ENCODE measurements around the gene CCDC92. TPM values are rescaled to one million over a fixed set of nuclear protein-coding genes. Genes with fewer than 3 reads are reported as not detected.

Gene CCDC92
- polyA plus RNA-seq, 1 donor from 2014 or later, result 11.3 TPM

- no peaks in the 10 kb centered on the region for H3K9me2 ChIP-seq (ENCODE audit: insufficient read depth, low read length)
- no peaks in the 10 kb centered on the region for H3F3A ChIP-seq (ENCODE audit: insufficient read depth, low read length, poor library complexity, severe bottlenecking)
- H3K4me2 ChIP-seq (ENCODE audit: low read length), result no peak overlapping the region
- no peaks in the 10 kb centered on the region for H4K20me1 ChIP-seq (ENCODE audit: insufficient read depth)
- no peak overlapping the region for H3K9ac ChIP-seq (ENCODE audit: low read length)
- no peaks in the 10 kb centered on the region for H3K79me2 ChIP-seq (replicated peaks; ENCODE audit: insufficient read depth, low read length)
- TF ChIP-seq MXI1 (conservative IDR thresholded peaks at IDR 0.05; ENCODE audit: poor library complexity, severe bottlenecking) (no peak), RAD21 (conservative IDR thresholded peaks at IDR 0.05) (no peak), REST (IDR thresholded peaks at IDR 0.05; ENCODE audit: borderline replicate concordance) (no peak), EP300 (conservative IDR thresholded peaks at IDR 0.05; ENCODE audit: poor library complexity, severe bottlenecking) (no peak), SMC3 (conservative IDR thresholded peaks at IDR 0.05; ENCODE audit: poor library complexity) (no peak), TAF1 (IDR thresholded peaks at IDR 0.05; ENCODE audit: low read depth) (no peak), POLR2AphosphoS5 (IDR thresholded peaks at IDR 0.05) (no peak)
- no peak overlapping the region for H2AFZ ChIP-seq (ENCODE audit: low read depth, low read length)
- no peaks in the 10 kb centered on the region for H3K9me3 ChIP-seq (ENCODE audit: low read length)
- no peak overlapping the region for H3K27ac ChIP-seq (ENCODE audit: low read length)
- no peaks in the 10 kb centered on the region for H3K36me3 ChIP-seq (ENCODE audit: insufficient read depth, low read length)
- no peaks in the 10 kb centered on the region for H3K27me3 ChIP-seq (ENCODE audit: insufficient read depth, low read depth, low read length)
- H3K4me3 ChIP-seq (ENCODE audit: low read length), result no peak overlapping the region
These were observed 77.7 kb downstream of the CCDC92 start for GRCh38 chr12:123894823-123895345.

- TF ChIP-seq EP300 (conservative IDR thresholded peaks at IDR 0.05; ENCODE audit: poor library complexity, severe bottlenecking), result no peak
- TF ChIP-seq REST (IDR thresholded peaks at IDR 0.05; ENCODE audit: borderline replicate concordance), result no peak
- TF ChIP-seq CTCF (IDR thresholded peaks at IDR 0.05; ENCODE audit: poor library complexity, severe bottlenecking), result no peak
- TF ChIP-seq RAD21 (conservative IDR thresholded peaks at IDR 0.05), result no peak
- no peak for TF ChIP-seq TAF1 (IDR thresholded peaks at IDR 0.05; ENCODE audit: low read depth)
- TF ChIP-seq EZH2 (IDR thresholded peaks at IDR 0.05; ENCODE audit: borderline replicate concordance, insufficient read depth, low read length, poor library complexity, severe bottlenecking), result no peak
- TF ChIP-seq MXI1 (conservative IDR thresholded peaks at IDR 0.05; ENCODE audit: poor library complexity, severe bottlenecking), result no peak
- no peak for TF ChIP-seq SMC3 (conservative IDR thresholded peaks at IDR 0.05; ENCODE audit: poor library complexity)
- TF ChIP-seq POLR2AphosphoS5 (IDR thresholded peaks at IDR 0.05), result no peak
- Histone ChIP-seq H2AFZ (ENCODE audit: low read depth, low read length) (no peak overlapping the region), H4K20me1 (ENCODE audit: insufficient read depth) (no peaks in the 10 kb centered on the region), H3K4me2 (ENCODE audit: low read length) (no peak overlapping the region), H3K27ac (ENCODE audit: low read length) (no peak overlapping the region), H3K9ac (ENCODE audit: low read length) (no peak overlapping the region), H3K27me3 (ENCODE audit: insufficient read depth, low read depth, low read length) (no peaks in the 10 kb centered on the region), H3K79me2 (replicated peaks; ENCODE audit: insufficient read depth, low read length) (no peaks in the 10 kb centered on the region), H3K4me3 (ENCODE audit: low read length) (no peak overlapping the region), H3K9me3 (ENCODE audit: low read length) (no peaks in the 10 kb centered on the region), H3F3A (ENCODE audit: insufficient read depth, low read length, poor library complexity, severe bottlenecking) (no peaks in the 10 kb centered on the region), H3K9me2 (ENCODE audit: insufficient read depth, low read length) (no peaks in the 10 kb centered on the region), H3K36me3 (ENCODE audit: insufficient read depth, low read length) (no peaks in the 10 kb centered on the region)
These were observed 79.4 kb downstream of the CCDC92 start for GRCh38 chr12:123893276-123893675.
